SK-N-SH treated with all-trans-retinoic acid at 6 μM for 48 hours (cell line): ENCODE measurements around the gene COL16A1.

ENCODE experiments used
- ATAC-seq: fragments of 200-7000 bp; cut with Tn5 transposase; 3 replicates; pipeline ENCODE4 v1.9.1; 2020; ENCODE audit warnings: mild to moderate bottlenecking, moderate library complexity
- ARNTL ChIP-seq: fragments of 450-650 bp; formaldehyde crosslinking; IDR thresholded peaks from 2 replicates; pipeline ENCODE4 v1.5.0; 2020; ENCODE audit warnings: low read depth, mild to moderate bottlenecking, moderate library complexity, borderline replicate concordance
- BACH2 ChIP-seq: fragments of 250-450 bp; sonication (Bioruptor Pico); IDR thresholded peaks from 2 replicates; pipeline ENCODE4 v1.9.0; 2021; ENCODE audit warnings: mild to moderate bottlenecking, borderline replicate concordance
- CSDC2 ChIP-seq: fragments of 250-450 bp; sonication (Bioruptor Pico); IDR thresholded peaks from 2 replicates; pipeline ENCODE4 v1.5.0; 2020; ENCODE audit warnings: mild to moderate bottlenecking, moderate library complexity
- ESRRG ChIP-seq: fragments of 250-450 bp; sonication (Bioruptor Pico); IDR thresholded peaks from 2 replicates; pipeline ENCODE4 v1.6.1; 2021; ENCODE audit warnings: mild to moderate bottlenecking
- GLIS3 ChIP-seq: fragments of 250-450 bp; sonication (Bioruptor Pico); IDR thresholded peaks from 2 replicates; pipeline ENCODE4 v1.5.0; 2020; ENCODE audit warnings: mild to moderate bottlenecking, moderate library complexity
- ISL1 ChIP-seq: fragments of 250-450 bp; sonication (Bioruptor Pico); IDR thresholded peaks from 2 replicates; pipeline ENCODE4 v2.1.2; 2022; ENCODE audit warnings: mild to moderate bottlenecking, moderate library complexity
- OSR1 ChIP-seq: fragments of 250-450 bp; sonication (Bioruptor Pico); IDR thresholded peaks from 2 replicates; pipeline ENCODE4 v1.8.0; 2022; ENCODE audit warnings: moderate library complexity, mild to moderate bottlenecking, inconsistent platforms
- PATZ1 ChIP-seq: fragments of 250-450 bp; sonication (Bioruptor Pico); IDR thresholded peaks from 2 replicates; pipeline ENCODE4 v1.8.0; 2020; ENCODE audit warnings: mild to moderate bottlenecking, moderate library complexity, borderline replicate concordance
- POU6F1 ChIP-seq: fragments of 250-450 bp; sonication (Bioruptor Pico); IDR thresholded peaks from 2 replicates; pipeline ENCODE4 v1.8.0; 2021; ENCODE audit warnings: low read depth, mild to moderate bottlenecking, moderate library complexity, borderline replicate concordance
- PPARA ChIP-seq: fragments of 250-450 bp; sonication (Bioruptor Pico); IDR thresholded peaks from 2 replicates; pipeline ENCODE4 v1.5.0; 2020; ENCODE audit warnings: mild to moderate bottlenecking, borderline replicate concordance
- RARB ChIP-seq: fragments of 250-450 bp; sonication (Bioruptor Pico); IDR thresholded peaks from 2 replicates; pipeline ENCODE4 v1.8.0; 2021; ENCODE audit warnings: mild to moderate bottlenecking, moderate library complexity
- SNAI2 ChIP-seq: fragments of 250-450 bp; sonication (Bioruptor Pico); IDR thresholded peaks from 2 replicates; pipeline ENCODE4 v1.5.0; 2020; ENCODE audit warnings: mild to moderate bottlenecking, moderate library complexity
- TCF4 ChIP-seq: fragments of 250-450 bp; sonication (Bioruptor Pico); IDR thresholded peaks from 2 replicates; pipeline ENCODE4 v1.8.0; 2021; ENCODE audit warnings: mild to moderate bottlenecking, moderate library complexity, borderline replicate concordance
- TOX ChIP-seq: fragments of 250-450 bp; sonication (Bioruptor Pico); IDR thresholded peaks from 2 replicates; pipeline ENCODE4 v1.8.0; 2021; ENCODE audit warnings: mild to moderate bottlenecking, moderate library complexity, borderline replicate concordance
- TSHZ2 ChIP-seq: fragments of 250-450 bp; sonication (Bioruptor Pico); IDR thresholded peaks from 2 replicates; pipeline ENCODE4 v1.5.0; 2020; ENCODE audit warnings: mild to moderate bottlenecking, moderate library complexity
- ZC3H10 ChIP-seq: fragments of 250-450 bp; sonication (Bioruptor Pico); IDR thresholded peaks from 2 replicates; pipeline ENCODE4 v1.5.1; 2021; ENCODE audit warnings: mild to moderate bottlenecking, moderate library complexity
- ZFP3 ChIP-seq: fragments of 250-450 bp; sonication (Bioruptor Pico); IDR thresholded peaks from 2 replicates; pipeline ENCODE4 v1.5.0; 2020; ENCODE audit warnings: mild to moderate bottlenecking, moderate library complexity
- ZFP30 ChIP-seq: fragments of 450-650 bp; formaldehyde crosslinking; IDR thresholded peaks from 2 replicates; pipeline ENCODE4 v1.5.0; 2022; ENCODE audit warnings: mild to moderate bottlenecking, moderate library complexity
- ZNF565 ChIP-seq: fragments of 450-650 bp; formaldehyde crosslinking; conservative IDR thresholded peaks from 2 replicates; pipeline ENCODE4 v1.5.0; 2020; ENCODE audit warnings: low read depth, mild to moderate bottlenecking, moderate library complexity
- ZNF70 ChIP-seq: fragments of 450-650 bp; formaldehyde crosslinking; IDR thresholded peaks from 2 replicates; pipeline ENCODE4 v1.5.0; 2020; ENCODE audit warnings: mild to moderate bottlenecking, moderate library complexity
- ZNF8 ChIP-seq: fragments of 450-650 bp; formaldehyde crosslinking; IDR thresholded peaks from 2 replicates; pipeline ENCODE4 v1.5.0; 2020; ENCODE audit warnings: mild to moderate bottlenecking, moderate library complexity

COL16A1 gene

DNA sequence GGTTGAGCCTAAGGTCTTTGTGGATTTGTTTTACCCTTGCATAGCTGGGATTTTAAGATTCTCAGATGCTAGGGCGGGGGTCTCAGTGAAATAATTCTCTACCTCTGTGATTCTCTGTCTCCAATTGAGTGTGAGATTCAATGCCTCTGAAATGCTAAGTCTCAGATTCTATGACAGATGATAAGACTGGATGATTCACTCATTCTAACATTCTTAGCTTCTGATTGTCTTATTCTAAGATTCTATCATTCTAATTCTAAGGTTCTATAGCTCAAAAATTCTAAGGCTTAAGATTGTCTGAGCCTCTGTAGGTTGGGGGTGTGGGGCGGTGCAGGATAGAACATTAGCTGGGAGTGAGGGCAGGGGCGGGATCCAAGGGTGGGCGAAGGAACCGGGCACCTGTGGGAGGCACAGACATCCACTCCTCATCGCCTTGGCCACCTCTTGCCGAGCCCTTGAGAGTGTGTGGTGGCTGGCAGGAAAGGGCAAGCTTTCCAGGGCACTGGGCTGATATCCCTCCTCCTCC lies 30.8 kb upstream of the COL16A1 start:
- TF ChIP-seq ZNF70 (CRISPR knock-in tag) (no peak), BACH2 (CRISPR knock-in tag) (no peak), ZFP30 (CRISPR knock-in tag) (no peak), ISL1 (no peak), ESRRG (CRISPR knock-in tag) (no peak), OSR1 (CRISPR knock-in tag) (no peak), SNAI2 (CRISPR knock-in tag) (no peak), TSHZ2 (CRISPR knock-in tag) (no peak), ZNF565 (no peak), TCF4 (no peak), ZNF8 (CRISPR knock-in tag) (no peak), ARNTL (CRISPR knock-in tag) (no peak), TOX (CRISPR knock-in tag) (no peak), POU6F1 (CRISPR knock-in tag) (no peak), GLIS3 (CRISPR knock-in tag) (no peak), CSDC2 (CRISPR knock-in tag) (no peak), PPARA (CRISPR knock-in tag) (no peak), ZFP3 (CRISPR knock-in tag) (no peak)
- ATAC-seq = peak; percentile 52

GRCh38 chr1:31733389-31734219 lies 29.8 kb upstream of the COL16A1 start:
- peak; percentile 46 for ATAC-seq
- TF ChIP-seq RARB = no peak
- TF ChIP-seq GLIS3 (CRISPR knock-in tag) = no peak
- no peak for TF ChIP-seq POU6F1 (CRISPR knock-in tag)
- TF ChIP-seq ZC3H10 (CRISPR knock-in tag) = no peak
- TF ChIP-seq TSHZ2 (CRISPR knock-in tag) = no peak
- no peak for TF ChIP-seq BACH2 (CRISPR knock-in tag)
- TF ChIP-seq ZNF70 (CRISPR knock-in tag) = no peak
- TF ChIP-seq TOX (CRISPR knock-in tag) = no peak
- TF ChIP-seq ESRRG (CRISPR knock-in tag) = no peak
- TF ChIP-seq CSDC2 (CRISPR knock-in tag) = no peak
- TF ChIP-seq PATZ1 (CRISPR knock-in tag) = no peak
- no peak for TF ChIP-seq ZFP3 (CRISPR knock-in tag)
- no peak for TF ChIP-seq ZNF8 (CRISPR knock-in tag)
- TF ChIP-seq SNAI2 (CRISPR knock-in tag) = no peak
- TF ChIP-seq OSR1 (CRISPR knock-in tag) = no peak
- TF ChIP-seq ARNTL (CRISPR knock-in tag) = no peak
- no peak for TF ChIP-seq ZFP30 (CRISPR knock-in tag)
- TF ChIP-seq PPARA (CRISPR knock-in tag) = no peak
- TF ChIP-seq TCF4 = no peak
- no peak for TF ChIP-seq ZNF565
